HG03095 (cell line): ENCODE data around the gene KCNJ6.

Source experiments
- ATAC-seq: cut with Tn5 transposase; IDR thresholded peaks from one replicate; pipeline ENCODE4 v1.9.1; 2021; ENCODE audit warnings: moderate library complexity; ENCODE audit not compliant: unreplicated experiment

Gene KCNJ6

GRCh38 chr21:37558676-37559211 is 357.5 kb downstream of the KCNJ6 start:
- no peak for ATAC-seq
